NB4 (cell line): ENCODE results near the gene CAB39L.
"Not testable (repeated sequence)": the region's sequence is repeated elsewhere in the genome, so short reads cannot be mapped to it uniquely, and the experiment has no call there.

Experiments
- CTCF ChIP-seq: IDR thresholded peaks from one replicate; pipeline ENCODE4 v1.5.1; 2012; ENCODE audit warnings: low read depth, low read length
- MAX ChIP-seq: IDR thresholded peaks from 2 replicates; pipeline ENCODE4 v1.6.1; 2011; ENCODE audit warnings: low read depth, low read length
- MYC ChIP-seq: IDR thresholded peaks from 2 replicates; pipeline ENCODE4 v1.6.1; 2011; ENCODE audit warnings: low read depth, low read length
- POLR2A ChIP-seq: IDR thresholded peaks from 2 replicates; pipeline ENCODE4 v1.6.1; 2011; ENCODE audit warnings: mild to moderate bottlenecking; ENCODE audit not compliant: insufficient read length; ENCODE audit errors: extremely low read depth

DNA sequence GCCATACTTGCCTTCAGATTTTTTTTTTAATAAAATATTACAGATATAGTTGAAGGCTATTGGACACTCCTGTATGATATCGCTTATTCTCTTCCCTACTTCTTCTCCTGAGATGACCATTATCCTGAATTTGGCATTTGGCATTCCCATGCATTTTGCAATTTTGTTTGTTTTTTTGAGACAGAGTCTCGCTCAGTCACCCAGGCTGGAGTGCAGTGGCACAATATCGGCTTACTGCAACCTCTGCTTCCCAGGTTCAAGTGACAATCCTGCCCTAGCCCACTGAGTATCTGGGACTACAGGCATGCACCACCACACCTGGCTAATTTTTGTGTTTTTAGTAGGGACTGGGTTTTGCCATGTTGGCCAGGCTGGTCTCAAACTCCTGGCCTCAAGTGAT is 116.7 kb downstream of the CAB39L start:
- TF ChIP-seq CTCF, POLR2A, MAX, MYC: not testable (repeated sequence)
